GM12875 (cell line): ENCODE measurements around the gene CDH6.

Source experiments
- H3K4me3 ChIP-seq: one replicate; pipeline ENCODE4 v1.5.1; 2011; ENCODE audit warnings: low read depth, low read length, control low read depth
- TF ChIP-seq, protein P1 (sequence below): IDR thresholded peaks from 2 replicates; pipeline ENCODE4 v1.5.1; 2011; ENCODE audit warnings: low read depth, mild to moderate bottlenecking, control low read depth, inconsistent platforms, low read length, moderate library complexity, borderline replicate concordance; ENCODE audit not compliant: insufficient read depth

The CDH6 gene

DNA sequence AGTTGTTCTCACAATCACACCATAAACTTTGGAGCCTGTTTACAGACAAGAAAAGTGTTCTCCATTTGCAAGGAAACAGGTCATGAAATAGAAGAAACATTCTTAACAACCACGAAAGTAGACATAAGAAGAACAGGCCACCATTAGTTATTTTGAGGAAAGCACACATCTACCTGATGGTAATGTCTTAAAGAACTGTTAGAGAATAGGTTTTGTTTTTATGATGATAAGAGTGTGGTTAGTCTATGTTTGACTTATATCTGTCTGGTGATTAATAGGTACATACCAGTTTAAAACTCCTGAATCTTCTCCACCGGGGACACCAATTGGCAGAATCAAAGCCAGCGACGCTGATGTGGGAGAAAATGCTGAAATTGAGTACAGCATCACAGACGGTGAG, 108.3 kb downstream of the CDH6 start:
- TF ChIP-seq, protein P1, sequence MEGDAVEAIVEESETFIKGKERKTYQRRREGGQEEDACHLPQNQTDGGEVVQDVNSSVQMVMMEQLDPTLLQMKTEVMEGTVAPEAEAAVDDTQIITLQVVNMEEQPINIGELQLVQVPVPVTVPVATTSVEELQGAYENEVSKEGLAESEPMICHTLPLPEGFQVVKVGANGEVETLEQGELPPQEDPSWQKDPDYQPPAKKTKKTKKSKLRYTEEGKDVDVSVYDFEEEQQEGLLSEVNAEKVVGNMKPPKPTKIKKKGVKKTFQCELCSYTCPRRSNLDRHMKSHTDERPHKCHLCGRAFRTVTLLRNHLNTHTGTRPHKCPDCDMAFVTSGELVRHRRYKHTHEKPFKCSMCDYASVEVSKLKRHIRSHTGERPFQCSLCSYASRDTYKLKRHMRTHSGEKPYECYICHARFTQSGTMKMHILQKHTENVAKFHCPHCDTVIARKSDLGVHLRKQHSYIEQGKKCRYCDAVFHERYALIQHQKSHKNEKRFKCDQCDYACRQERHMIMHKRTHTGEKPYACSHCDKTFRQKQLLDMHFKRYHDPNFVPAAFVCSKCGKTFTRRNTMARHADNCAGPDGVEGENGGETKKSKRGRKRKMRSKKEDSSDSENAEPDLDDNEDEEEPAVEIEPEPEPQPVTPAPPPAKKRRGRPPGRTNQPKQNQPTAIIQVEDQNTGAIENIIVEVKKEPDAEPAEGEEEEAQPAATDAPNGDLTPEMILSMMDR: no peak
- H3K4me3 ChIP-seq: no peak overlapping the region

DNA sequence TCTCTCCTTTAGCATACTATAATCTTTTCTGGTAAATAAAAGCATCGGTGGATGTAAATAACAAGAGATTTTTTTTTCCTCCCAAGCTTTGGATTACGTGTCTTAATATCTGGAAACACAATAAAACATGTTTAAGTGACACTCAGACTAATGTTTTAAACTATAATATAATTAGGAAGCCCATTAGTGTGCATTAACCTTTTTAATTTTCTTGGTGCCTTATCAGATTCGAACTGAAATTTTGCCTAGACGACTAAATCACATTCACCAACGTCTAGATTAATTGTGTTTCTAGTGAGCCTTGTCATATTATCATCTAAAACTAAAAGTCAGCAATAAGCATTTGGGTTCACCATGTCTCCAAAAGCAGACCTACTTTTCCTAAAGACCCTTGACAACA, 110.2 kb downstream of the CDH6 start:
- TF ChIP-seq, protein P1: no peak
- H3K4me3 ChIP-seq: no peak overlapping the region

DNA sequence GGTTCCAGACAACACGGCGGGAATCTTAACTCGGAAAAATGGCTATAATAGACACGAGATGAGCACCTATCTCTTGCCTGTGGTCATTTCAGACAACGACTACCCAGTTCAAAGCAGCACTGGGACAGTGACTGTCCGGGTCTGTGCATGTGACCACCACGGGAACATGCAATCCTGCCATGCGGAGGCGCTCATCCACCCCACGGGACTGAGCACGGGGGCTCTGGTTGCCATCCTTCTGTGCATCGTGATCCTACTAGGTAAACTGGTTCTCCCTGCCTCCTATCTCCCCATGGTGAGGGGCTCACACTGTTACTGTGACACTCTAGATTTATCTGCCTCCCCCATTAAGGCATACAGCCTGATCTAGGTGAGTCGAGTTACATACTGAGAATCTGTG, 124.2 kb downstream of the CDH6 start:
- no peak overlapping the region for H3K4me3 ChIP-seq
- TF ChIP-seq, protein P1: no peak

DNA sequence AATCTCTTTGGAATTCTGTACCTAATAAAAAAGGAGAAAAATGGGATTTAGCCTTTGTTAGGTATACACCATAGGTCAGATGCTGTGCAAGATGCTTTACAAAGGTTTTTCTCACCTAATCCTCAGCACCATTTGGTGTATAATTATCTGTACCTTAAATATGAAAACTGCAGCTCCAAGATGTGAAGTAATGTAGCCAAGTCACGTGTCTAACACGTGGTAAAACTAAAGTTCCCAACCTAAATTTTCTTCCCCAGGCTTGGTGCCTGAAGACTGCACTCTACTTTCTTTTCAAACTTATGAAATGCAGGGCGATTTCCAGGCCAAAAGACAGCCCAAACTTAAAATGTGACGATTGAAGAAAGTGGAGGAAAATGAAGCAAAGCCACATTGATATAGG, 125.8 kb downstream of the CDH6 start:
- TF ChIP-seq, protein P1: no peak
- no peak overlapping the region for H3K4me3 ChIP-seq

DNA sequence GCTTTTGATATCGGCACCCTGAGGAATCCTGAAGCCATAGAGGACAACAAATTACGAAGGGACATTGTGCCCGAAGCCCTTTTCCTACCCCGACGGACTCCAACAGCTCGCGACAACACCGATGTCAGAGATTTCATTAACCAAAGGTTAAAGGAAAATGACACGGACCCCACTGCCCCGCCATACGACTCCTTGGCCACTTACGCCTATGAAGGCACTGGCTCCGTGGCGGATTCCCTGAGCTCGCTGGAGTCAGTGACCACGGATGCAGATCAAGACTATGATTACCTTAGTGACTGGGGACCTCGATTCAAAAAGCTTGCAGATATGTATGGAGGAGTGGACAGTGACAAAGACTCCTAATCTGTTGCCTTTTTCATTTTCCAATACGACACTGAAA, 129.5 kb downstream of the CDH6 start:
- no peak overlapping the region for H3K4me3 ChIP-seq
- TF ChIP-seq, protein P1: no peak

DNA sequence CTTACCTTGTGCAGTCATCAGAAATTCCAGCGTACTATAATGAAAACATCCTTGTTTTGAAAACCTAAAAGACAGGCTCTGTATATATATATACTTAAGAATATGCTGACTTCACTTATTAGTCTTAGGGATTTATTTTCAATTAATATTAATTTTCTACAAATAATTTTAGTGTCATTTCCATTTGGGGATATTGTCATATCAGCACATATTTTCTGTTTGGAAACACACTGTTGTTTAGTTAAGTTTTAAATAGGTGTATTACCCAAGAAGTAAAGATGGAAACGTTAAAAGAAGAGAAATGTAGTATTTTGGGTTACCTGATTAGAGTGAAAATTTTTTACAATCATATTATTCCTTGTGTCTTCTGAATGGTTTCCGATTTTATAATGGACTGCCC, 131.4 kb downstream of the CDH6 start:
- TF ChIP-seq, protein P1: no peak
- no peak overlapping the region for H3K4me3 ChIP-seq

DNA sequence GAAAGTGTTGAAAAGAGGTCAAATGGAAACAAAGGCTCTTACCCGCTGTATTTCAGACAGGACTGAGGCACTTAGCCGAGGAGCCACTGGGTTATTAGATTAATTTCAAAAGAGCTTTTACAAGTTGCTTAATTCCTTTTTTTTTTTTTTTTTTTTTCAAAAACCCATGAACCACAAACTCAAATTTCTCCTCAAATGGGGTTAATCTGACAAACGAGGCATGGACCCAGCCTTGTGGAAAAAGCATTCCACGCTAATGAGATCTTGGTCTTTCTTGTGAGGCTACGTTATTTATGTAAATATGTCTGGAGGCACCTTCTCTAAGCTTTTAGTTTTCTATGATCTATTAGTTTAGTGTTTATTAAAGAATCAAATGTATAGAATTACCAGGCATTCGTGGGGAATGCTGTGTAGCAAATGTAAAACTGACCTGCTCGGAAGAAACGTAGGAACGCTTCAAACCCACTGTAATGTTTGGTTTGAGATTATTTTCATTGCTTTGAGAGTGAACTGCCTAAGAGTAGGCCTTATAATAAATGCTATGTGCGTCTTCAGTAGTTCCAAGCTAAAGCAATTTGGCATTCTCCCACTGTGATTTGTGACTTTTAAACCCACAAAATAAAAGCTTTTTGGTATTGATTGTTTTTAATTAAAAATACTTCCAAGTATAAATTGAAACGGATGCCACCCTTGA, 134.7 kb downstream of the CDH6 start:
- no peak overlapping the region for H3K4me3 ChIP-seq

More for the DNA sequence above, 134.7 kb downstream of the CDH6 start:
- TF ChIP-seq, protein P1: no peak
